Fibroblast of peridontal ligament (primary cell): Measurements from ENCODE around the gene PERM1.

Experiments used
- DNase-seq: peaks from one replicate; pipeline ENCODE4 v3.0.0-alpha.2; 2010; ENCODE audit errors: extremely low read depth

The PERM1 gene

DNA sequence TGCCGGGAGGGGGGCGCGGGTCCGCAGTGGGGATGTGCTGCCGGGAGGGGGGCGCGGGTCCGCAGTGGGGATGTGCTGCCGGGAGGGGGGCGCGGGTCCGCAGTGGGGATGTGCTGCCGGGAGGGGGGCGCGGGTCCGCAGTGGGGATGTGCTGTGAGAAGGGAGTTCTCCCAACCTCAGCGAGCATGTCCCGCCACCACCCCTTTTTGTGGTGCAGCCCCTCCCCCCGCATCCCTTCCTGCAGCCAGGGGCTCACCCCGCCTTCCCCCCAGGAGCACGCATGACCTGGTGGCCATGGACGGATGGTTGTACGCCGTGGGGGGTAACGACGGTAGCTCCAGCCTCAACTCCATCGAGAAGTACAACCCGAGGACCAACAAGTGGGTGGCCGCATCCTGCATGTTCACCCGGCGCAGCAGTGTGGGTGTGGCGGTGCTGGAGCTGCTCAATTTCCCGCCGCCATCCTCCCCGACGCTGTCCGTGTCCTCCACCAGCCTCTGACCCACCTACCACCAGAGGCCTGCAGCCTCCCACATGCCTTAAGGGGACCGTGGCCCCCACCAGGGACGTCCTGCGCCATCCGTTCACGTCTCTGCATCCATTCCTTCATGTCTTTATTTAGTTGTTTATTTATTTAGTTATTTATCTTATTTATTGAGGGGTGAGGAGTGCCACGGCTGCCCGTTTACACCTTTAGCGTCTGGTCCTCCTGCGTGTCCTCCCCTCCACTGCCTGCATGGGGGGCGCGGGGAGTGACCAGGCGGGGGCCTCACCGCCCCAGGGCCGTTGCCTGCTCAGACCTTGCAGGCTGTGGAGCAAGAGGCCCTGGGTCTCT is 17.0 kb downstream of the PERM1 start:
- DNase-seq, result no peak

DNA sequence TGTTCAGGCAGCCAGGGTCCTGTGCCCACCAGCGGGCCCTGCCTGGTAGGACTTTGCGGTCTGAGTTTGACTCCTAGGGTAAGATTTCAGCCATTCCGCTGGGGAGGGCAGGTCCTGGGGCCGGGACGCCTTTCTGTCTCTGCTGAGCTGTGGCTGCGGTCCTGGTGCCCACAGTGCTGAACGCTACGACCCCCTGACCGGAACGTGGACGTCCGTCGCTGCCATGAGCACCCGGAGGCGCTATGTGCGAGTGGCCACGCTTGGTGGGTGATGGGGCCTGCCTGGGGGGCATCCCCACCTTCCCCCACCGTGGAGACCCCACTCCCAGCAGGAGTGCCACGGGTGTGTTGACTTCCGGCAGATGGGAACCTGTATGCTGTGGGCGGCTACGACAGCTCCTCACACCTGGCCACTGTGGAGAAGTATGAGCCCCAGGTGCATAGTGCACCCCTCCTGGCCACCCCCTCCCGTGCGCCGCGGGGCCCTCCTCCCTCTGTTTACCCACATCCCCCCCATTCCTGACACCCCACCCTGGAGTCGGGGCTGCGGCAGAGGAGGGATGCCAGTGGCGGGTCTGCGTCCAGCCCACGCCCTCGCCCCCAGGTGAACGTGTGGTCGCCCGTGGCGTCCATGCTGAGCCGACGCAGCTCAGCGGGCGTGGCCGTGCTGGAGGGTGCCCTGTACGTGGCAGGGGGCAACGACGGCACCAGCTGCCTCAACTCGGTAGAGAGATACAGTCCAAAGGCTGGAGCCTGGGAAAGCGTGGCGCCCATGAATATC is 18.0 kb downstream of the PERM1 start:
- no peak for DNase-seq

- no peak for DNase-seq
Observed at GRCh38 chr1:963301-963651, 18.6 kb downstream of the PERM1 start.

GRCh38 chr1:962381-963300 is 19.3 kb downstream of the PERM1 start:
- DNase-seq, result no peak

GRCh38 chr1:961132-961669 is 20.7 kb downstream of the PERM1 start:
- no peak for DNase-seq

DNA sequence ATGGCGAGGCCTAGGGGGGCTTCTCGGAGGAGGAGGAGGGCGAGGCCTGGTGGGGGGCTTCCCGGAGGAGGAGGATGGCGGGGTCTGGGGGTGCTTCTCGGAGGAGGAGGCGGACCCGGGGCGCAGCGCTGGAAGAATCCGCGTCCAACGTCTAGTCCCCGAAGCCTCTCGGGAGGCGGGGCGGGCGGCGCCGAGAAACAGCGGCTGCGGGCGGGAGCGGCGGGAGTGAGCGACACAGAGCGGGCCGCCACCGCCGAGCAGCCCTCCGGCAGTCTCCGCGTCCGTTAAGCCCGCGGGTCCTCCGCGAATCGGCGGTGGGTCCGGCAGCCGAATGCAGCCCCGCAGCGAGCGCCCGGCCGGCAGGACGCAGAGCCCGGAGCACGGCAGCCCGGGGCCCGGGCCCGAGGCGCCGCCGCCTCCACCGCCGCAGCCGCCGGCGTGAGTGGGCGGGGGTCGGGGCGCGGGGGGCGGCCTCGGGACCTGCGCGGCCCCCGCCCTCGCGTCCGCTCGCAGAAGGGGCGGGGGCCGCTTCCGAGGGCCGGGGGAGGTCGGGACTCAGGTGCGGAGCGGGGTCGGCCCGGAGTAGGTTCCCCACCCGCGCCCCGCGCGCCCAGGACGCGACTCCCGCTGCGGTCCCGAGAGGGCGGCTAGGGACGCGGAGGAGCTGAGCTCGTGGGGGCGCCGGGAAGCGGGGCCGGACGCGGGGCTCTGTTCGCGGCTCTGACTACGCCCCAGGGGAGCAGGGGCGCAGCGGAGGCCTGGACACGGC is 21.3 kb downstream of the PERM1 start, which contains the start of gene KLHL17:
TSS of gene KLHL17 (plus strand) at position 222 of the 769 bp plus-strand sequence. CDS start at position 332, 110 bp downstream.
- DNase-seq, result peak; percentile 33

GRCh38 chr1:959731-960362 is 22.0 kb downstream of the PERM1 start:
- no peak for DNase-seq

DNA sequence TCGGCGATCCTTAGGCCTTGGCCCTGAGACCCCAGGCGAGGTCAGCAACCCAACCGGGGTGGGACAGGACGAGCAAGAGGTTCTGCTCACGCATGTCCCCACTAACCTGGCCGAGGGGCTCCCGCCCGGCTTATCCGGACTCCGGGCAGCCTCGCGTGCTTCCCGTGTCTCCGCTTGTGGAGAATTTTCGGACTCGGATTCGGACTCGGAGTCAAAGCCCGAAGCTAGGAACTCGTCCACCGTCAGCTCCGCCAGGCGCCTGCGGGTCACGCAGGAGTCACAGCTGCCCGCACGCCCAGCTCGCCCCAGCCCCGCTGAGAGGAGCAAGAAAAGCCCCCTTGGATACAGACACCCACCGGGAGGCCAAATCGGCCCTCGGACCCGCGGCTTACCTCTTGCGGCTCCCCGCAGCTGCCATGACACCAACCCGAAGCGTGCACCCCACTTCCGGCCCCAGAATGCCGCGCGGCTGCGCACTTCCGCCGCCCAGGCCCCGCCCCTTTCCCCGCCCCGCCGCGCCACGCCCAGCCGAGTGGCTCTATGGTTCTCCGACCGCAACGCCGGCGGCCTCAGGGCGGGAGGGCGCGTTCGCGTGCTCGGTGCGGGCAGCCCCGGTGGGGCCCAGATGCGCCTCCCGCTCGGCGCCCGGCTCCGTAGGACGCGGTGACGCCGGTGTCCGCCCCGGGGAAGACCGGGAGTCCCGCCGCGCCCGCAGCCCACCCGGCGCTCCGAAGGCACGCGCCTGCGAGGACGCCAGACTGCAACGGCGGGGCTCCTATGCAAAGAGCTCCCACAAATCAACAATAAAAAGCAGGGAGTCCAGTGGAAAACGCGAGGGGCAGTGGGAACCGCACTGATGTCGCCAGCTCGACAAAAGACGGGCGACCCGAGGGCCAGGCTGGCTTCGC is 22.8 kb downstream of the PERM1 start, which contains the start of gene NOC2L:
TSS of gene NOC2L (minus strand) at position 434 of the 908 bp plus-strand sequence. CDS start at position 418, 16 bp downstream.
- DNase-seq, result peak; percentile 77

- no peak for DNase-seq
Observed at GRCh38 chr1:956636-957035, 25.3 kb downstream of the PERM1 start.

DNA sequence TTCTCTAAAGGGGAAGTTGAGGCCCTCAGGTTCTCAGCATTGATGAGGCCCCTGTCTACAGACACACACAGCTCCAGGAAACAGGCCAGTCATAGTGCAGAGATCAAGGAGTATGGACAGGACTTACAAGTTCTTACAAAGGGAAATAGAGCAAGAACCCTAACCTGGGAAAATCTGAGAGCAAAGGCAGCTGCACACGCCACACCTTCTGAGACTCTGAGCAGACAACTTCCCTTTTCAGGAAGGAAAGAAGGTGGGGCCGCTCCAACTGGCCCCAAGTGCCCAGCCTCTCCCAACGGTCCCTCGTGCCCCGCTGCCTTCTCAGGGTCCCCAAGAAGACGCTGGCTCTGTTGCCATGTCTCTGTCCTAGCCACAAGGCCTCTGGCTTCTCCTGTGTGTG is 26.4 kb downstream of the PERM1 start:
- DNase-seq, result no peak

GRCh38 chr1:954927-955326 is 27.0 kb downstream of the PERM1 start:
- DNase-seq, result no peak

- DNase-seq, result no peak
Observed at GRCh38 chr1:953524-954320, 28.2 kb downstream of the PERM1 start.

GRCh38 chr1:952603-953002 is 29.3 kb downstream of the PERM1 start:
- DNase-seq, result no peak

DNA sequence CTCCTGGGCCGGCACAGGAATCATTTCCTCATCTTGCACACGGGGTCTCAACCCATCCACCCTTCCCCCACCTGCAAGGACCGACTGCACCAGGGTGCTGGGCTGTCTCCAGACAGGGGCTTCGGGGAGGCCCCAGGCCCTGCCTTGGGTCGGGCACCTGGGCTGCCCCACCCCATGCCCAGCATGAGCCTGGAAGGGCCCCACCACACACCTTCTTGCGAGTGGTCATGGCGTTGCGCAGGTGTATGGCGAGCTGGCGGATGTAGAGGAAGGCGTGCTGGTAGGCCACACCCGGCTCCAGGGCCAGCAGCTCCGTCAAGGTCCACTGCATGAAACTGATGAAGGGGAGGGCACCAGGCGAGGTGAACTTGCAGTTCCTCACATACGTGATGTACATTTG is 29.7 kb downstream of the PERM1 start:
- no peak for DNase-seq

DNA sequence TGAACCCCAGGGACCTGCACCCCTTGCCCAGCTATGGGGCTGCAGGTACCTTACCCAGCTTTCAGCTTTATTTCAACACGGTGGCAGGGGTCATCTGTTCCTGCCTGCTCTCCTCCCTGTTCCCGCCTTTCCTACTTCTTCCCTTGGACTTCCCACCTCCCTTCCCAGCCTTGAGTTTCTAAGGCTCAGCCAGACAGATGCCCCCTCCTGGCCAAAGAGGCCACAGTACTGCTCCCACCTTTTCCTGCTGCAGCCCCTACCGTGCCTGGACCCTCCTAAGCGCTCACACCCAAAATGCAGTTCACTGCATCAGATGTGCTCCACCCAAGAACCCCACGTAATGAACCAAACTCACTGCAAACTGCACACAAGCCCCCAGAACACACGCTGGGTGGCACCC is 30.5 kb downstream of the PERM1 start:
- no peak for DNase-seq

DNA sequence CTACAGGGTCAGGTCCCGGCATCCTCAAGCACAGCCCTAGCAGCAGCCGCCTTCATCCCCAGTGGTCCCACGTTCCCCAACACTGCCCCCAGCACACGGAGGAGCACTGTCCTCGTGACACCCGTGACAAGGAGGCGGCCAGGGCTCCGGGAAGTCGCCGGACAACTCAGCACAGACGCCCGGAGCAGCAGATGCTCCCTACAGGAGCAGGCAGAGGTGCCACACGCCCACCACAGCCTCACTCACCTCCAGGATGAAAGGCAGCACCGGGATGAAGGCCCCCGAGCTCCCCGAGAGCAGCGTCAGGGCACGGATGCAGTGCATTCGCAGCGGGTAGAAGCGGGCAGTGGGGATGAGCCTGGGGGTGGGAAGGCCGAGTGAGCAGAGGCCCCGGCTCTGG is 31.0 kb downstream of the PERM1 start:
- DNase-seq, result no peak

DNA sequence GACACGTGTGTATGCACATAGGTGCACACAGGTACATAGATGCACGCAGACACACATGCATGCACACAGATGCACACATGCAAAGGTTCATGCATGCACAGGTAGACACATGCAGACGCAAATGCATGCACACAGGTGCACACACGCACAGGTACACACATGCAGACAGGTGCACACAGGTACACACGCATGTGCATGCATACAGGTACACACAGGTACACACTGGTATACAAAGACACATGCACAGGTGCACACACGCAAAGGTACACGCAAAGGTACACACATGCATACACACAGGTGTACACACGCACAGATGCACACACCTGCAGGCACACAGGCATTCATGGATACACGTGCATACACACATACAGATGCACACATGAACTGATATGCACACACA is 31.6 kb downstream of the PERM1 start:
- DNase-seq, result no peak

DNA sequence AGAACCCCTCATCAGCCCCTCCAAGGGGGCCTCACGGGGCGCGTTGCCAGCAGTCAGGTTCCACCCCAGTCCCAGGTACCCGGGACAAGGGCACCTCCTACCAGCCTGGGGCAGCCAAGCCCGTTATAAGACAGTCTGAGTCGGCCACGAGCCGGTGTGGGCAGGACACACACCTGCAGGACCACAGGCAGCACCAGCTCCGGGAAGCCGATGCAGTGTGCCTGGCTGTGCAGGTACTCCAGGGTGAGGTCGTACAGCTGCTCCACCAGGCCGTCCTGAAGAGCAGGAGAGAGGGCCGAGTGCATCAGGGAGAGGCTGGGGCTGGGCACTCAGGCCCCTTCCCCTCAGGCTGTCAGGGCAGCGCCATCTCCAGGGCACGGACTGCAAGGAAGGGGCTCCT is 33.9 kb downstream of the PERM1 start:
- DNase-seq, result no peak
